HEK293T (cell line): ENCODE data around the gene KRT85.

ENCODE experiments used
- ARNT ChIP-seq: fragments of 450-650 bp; IDR thresholded peaks from 2 replicates; pipeline ENCODE4 v1.6.1; 2017; ENCODE audit warnings: mild to moderate bottlenecking
- CTBP1 ChIP-seq: fragments of 450-650 bp; IDR thresholded peaks from 2 replicates; pipeline ENCODE4 v1.6.1; 2016; ENCODE audit warnings: borderline replicate concordance
- FOXA1 ChIP-seq: fragments of 450-650 bp; IDR thresholded peaks from 2 replicates; pipeline ENCODE4 v1.6.1; 2016; ENCODE audit warnings: mild to moderate bottlenecking
- FOXK2 ChIP-seq: fragments of 450-650 bp; IDR thresholded peaks from 2 replicates; pipeline ENCODE4 v1.6.1; 2016; ENCODE audit warnings: mild to moderate bottlenecking
- FOXM1 ChIP-seq: fragments of 450-650 bp; IDR thresholded peaks from 2 replicates; pipeline ENCODE4 v1.6.1; 2017; ENCODE audit warnings: mild to moderate bottlenecking, borderline replicate concordance
- NFRKB ChIP-seq: fragments of 450-650 bp; IDR thresholded peaks from 2 replicates; pipeline ENCODE4 v1.6.1; 2016; ENCODE audit warnings: mild to moderate bottlenecking, moderate library complexity
- SP1 ChIP-seq: fragments of 450-650 bp; IDR thresholded peaks from 2 replicates; pipeline ENCODE4 v1.6.1; 2017
- SUZ12 ChIP-seq: fragments of 450-650 bp; IDR thresholded peaks from 2 replicates; pipeline ENCODE4 v1.6.1; 2016; ENCODE audit warnings: mild to moderate bottlenecking
- ZNF384 ChIP-seq: fragments of 450-650 bp; IDR thresholded peaks from 2 replicates; pipeline ENCODE4 v1.6.1; 2016

GRCh38 chr12:52343550-52343949 is 23.7 kb downstream of the KRT85 start:
- no peak for TF ChIP-seq FOXA1
- no peak for TF ChIP-seq ARNT
- no peak for TF ChIP-seq SUZ12
- TF ChIP-seq SP1 = no peak
- TF ChIP-seq FOXK2 = no peak
- no peak for TF ChIP-seq FOXM1
- no peak for TF ChIP-seq ZNF384
- TF ChIP-seq NFRKB = no peak
- no peak for TF ChIP-seq CTBP1
